ENCODE measurements around the gene GGA3. TPM values are rescaled to one million over a fixed set of nuclear protein-coding genes. Genes with fewer than 3 reads are reported as not detected.
A peak's percentile ranks its signal among the peaks of the same experiment; 100 is the strongest.

GGA3 gene
- total RNA-seq, 2 experiments from 2014 or later = 72.9 to 76.7 TPM

DNA sequence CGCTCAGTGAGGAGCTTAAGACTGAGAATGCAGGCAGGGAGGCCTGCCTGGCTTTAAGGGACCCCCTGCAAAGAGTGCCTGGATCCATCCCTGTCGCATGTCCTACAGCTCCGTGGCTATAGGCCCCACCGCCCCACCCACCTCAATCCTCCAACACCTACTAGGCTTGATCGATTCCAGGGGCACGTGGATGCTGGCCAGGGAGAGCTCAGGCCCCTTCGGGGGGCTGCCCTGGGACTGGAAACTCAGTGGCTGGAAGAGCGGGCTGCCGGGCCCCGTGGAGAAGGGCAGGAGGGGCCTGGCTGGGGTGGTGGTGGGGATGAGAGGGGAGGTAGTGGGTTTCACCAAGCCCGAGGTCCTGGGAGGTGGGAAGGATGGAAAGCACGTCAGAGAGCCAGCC lies 22.2 kb downstream of the GGA3 start:
- ATAC-seq = no peak
- ChIA-PET POLR2A (interaction anchor here (2.4 kb wide), 1 partner anchor 31 kb away, joined by 13 read pairs; the partner anchor contains the start of gene MIF4GD), CTCF (interaction anchor here (0.7 to 5.8 kb wide), 14 partner anchors 9 to 174 kb away, joined by 3 to 60 read pairs (median 6); partner anchors contain the start of genes GGA3, MIF4GD, MRPS7 and SLC25A19)
- Mint-ChIP-seq H3K4me3 (no peak overlapping the region), H3K4me1 (peaks cover 42% of the 10 kb centered on the region), H3K9me3 (ENCODE audit: low read depth) (no peaks in the 10 kb centered on the region), H3K27ac (peak overlapping the region; percentile 87), H3K27me3 (no peaks in the 10 kb centered on the region), H3K36me3 (ENCODE audit: low read depth) (peaks cover 60% of the 10 kb centered on the region)
- DNase-seq = no peak
- intact Hi-C loops (cut with DNase I, micrococcal nuclease) = loop anchor here in 1 of 2 experiments (5.0 kb wide), 1 partner anchor 33 kb away; the partner anchor contains the start of gene MIF4GD

DNA sequence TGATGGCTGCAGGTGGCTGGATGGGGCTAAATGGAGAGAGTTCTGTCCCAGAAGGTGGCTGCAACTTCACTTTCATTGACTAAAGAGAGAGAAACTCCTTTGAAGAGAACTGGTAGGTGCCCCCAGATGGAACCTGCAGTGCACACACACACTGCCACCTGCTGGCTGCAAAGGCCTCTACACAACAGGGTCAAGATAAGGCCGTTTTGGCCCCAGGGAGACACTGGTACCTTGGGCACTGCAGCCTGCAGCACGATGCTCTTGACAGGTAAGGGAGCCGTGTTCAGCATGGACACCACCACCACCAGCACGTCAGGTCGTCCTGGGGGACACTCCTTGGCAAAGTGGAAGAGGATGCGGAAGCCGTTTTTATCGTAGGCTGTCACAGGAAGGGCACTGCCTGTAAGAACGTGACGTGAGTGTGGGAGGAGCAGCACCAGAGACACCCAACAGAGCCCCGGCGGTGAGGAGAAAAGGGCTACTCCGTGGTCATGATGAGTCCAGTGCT lies 22.7 kb downstream of the GGA3 start:
- no peak overlapping the region for H3K4me3 Mint-ChIP-seq
- peak overlapping the region; percentile 87 for H3K27ac Mint-ChIP-seq
- ChIA-PET POLR2A (interaction anchor here (2.4 kb wide), 1 partner anchor 32 kb away, joined by 13 read pairs; the partner anchor contains the start of gene MIF4GD), CTCF (interaction anchor here (0.7 to 5.8 kb wide), 12 partner anchors 10 to 174 kb away, joined by 3 to 60 read pairs (median 6); partner anchors contain the start of genes GGA3, MIF4GD and MRPS7)
- intact Hi-C loops (cut with DNase I, micrococcal nuclease) = loop anchor here (1.0 to 5.0 kb wide), 2 partner anchors 34 to 124 kb away; partner anchors contain the start of gene MIF4GD (in 1 of the 2)
- peak; percentile 79 for DNase-seq
- H3K9me3 Mint-ChIP-seq (ENCODE audit: low read depth) = no peaks in the 10 kb centered on the region
- peak; percentile 71 for ATAC-seq
- no peaks in the 10 kb centered on the region for H3K27me3 Mint-ChIP-seq
- peaks cover 37% of the 10 kb centered on the region for H3K4me1 Mint-ChIP-seq
- H3K36me3 Mint-ChIP-seq (ENCODE audit: low read depth) = peaks cover 55% of the 10 kb centered on the region

DNA sequence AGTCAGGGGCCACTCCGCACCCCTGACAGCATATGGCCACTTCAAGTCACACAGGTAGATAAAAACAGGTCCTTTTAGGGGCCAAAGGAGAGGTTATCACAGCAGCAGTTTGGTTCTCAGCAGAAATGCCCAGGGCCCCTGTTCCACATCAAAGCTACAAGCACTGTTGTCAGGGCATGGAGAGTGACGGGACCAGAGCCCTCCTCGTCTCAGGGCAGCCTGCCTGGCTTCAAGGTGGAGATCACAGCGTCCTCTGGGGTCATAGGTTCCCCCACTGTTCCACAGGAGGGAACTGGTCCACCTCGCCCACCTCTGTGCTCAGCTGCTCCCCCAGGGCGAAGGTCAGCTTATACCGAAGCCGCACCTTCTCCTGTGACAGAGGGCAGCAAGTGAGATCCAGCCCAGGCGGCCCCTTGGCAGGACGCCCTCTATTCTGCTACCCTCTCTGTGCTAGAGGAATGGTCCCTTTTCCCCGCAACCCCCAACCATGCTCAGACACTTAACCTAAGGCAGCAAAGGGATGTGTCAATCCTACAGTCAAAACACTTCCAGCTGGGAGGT lies 23.3 kb downstream of the GGA3 start:
- CTCF ChIA-PET = interaction anchor here (1.3 to 5.7 kb wide), 6 partner anchors 9 to 175 kb away, joined by 3 to 50 read pairs (median 6); partner anchors contain the start of genes GGA3 and MRPS7
- POLR2A ChIA-PET = interaction anchor here (0.9 to 1.5 kb wide), 2 partner anchors 23 to 33 kb away, joined by 5 read pairs; partner anchors contain the start of gene MIF4GD
- peaks cover 31% of the 10 kb centered on the region for H3K4me1 Mint-ChIP-seq
- H3K4me3 Mint-ChIP-seq = no peak overlapping the region
- no peaks in the 10 kb centered on the region for H3K9me3 Mint-ChIP-seq (ENCODE audit: low read depth)
- peaks cover 50% of the 10 kb centered on the region for H3K36me3 Mint-ChIP-seq (ENCODE audit: low read depth)
- no peaks in the 10 kb centered on the region for H3K27me3 Mint-ChIP-seq
- ATAC-seq (no peak), DNase-seq (no peak)
- intact Hi-C loops (cut with DNase I, micrococcal nuclease) = loop anchor here (1.0 to 5.0 kb wide), 2 partner anchors 34 to 124 kb away; partner anchors contain the start of gene MIF4GD (in 1 of the 2)
- H3K27ac Mint-ChIP-seq = no peak overlapping the region

DNA sequence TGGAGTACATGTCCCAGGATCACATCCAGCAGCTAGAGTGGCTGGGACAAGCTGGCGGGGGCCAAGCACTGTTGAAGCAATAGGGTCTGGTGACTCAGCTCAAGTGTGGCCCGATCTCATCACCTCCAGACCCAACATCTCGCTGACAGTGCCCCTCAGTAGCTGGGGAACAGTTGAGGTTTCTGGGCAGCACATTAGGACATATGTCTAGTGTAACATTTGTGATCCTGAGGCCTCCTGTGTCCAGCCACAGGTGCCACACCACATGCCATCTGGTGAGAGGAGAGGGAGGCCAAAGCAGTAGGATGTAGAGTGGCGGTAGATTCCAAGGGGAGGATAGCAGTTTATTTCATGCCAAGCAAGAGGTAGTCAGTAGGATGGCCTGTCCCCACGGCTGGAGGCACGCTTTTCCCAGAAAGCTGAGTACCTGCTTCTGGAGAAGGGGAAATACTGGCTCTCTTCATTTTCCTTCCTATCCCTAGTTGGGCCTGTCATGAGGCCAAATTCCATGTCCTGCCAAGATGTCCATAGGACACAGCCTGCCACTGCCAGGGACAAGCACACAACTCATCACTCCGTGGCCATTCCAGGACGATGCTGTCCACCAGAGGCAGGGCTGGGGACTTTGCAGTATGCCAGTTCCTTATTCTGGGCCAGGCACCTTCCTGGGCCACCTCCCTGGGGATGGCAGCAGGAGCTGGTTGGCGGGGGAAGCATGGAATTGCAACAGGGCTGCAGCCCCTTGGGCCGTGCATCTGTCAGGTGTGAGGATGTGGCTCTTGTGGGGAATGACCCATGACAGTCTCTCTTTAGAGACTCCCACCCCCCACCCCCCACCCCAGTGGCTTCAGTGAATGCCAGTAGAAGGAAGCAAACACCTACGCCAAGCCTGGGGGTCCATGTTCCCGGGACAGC lies 24.0 kb downstream of the GGA3 start:
- H3K36me3 Mint-ChIP-seq (ENCODE audit: low read depth) = peaks cover 52% of the 10 kb centered on the region
- H3K27me3 Mint-ChIP-seq = no peaks in the 10 kb centered on the region
- no peaks in the 10 kb centered on the region for H3K9me3 Mint-ChIP-seq (ENCODE audit: low read depth)
- H3K4me1 Mint-ChIP-seq = peaks cover 23% of the 10 kb centered on the region
- no peak overlapping the region for H3K27ac Mint-ChIP-seq
- no peak for ATAC-seq
- ChIA-PET POLR2A (interaction anchor here (0.9 to 1.5 kb wide), 2 partner anchors 24 to 33 kb away, joined by 5 read pairs; partner anchors contain the start of gene MIF4GD), CTCF (interaction anchor here (1.0 to 5.7 kb wide), 7 partner anchors 8 to 126 kb away, joined by 3 to 50 read pairs (median 4); partner anchors contain the start of genes GGA3 and MRPS7)
- intact Hi-C loops (cut with DNase I, micrococcal nuclease) = loop anchor here (1.0 to 5.0 kb wide), 2 partner anchors 35 to 123 kb away; partner anchors contain the start of gene MIF4GD (in 1 of the 2)
- no peak overlapping the region for H3K4me3 Mint-ChIP-seq
- DNase-seq = no peak

DNA sequence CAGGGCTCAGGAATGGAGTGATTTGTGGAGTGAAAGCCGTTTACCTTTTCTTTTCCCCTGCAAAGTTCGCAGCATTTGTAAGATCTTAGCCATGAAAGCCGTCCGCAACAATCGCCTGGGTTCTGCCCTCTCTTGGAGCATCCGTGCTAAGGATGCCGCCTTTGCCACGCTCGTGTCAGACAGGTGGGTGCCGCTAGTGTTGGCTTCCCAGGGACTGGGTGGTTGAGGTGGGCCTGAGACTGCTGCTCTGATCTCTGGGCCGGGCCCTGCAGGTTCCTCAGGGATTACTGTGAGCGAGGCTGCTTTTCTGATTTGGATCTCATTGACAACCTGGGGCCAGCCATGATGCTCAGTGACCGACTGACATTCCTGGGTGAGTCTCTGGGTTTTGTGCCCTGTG lies 28.6 kb downstream of the GGA3 start:
- peaks cover 55% of the 10 kb centered on the region for H3K36me3 Mint-ChIP-seq (ENCODE audit: low read depth)
- CTCF ChIA-PET = interaction anchor here (0.5 to 2.7 kb wide), 4 partner anchors 9 to 260 kb away, joined by 3 to 7 read pairs (median 4); partner anchors contain the start of gene HID1

DNA sequence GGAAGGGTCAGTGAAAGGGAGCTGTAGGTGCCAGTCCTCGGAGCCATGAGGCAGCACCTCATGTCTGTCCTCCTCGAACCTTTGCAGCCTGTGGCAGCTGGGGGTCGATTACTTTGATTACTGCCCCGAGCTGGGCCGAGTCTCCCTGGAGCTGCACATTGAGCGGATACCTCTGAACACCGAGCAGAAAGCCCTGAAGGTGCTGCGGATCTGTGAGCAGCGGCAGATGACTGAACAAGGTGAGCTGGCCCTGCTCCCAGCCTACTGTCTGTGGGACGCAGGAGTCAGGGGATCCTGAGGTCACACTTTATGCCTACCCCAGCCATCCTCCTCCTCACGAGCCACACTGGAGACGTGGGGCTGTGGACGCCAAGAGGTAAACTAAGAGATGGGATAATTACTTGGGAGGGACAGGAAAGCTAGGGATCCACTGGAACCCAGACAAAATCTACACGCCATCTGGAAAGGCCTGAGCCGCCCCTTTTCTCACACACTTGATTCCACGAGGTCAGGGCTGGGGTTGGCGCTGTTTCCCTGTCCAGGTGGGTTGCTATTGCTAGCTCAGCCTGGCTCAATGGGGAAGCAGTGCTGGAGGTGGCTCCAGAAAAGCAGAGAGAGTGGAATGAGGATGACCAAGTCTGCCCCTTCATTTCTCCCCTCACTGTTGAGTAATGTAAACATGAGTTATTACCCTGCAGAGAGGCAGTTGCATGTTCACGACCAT lies 29.5 kb downstream of the GGA3 start:
- ATAC-seq = no peak
- DNase-seq = no peak
- Mint-ChIP-seq H3K36me3 (ENCODE audit: low read depth) (peaks cover 53% of the 10 kb centered on the region), H3K9me3 (ENCODE audit: low read depth) (no peaks in the 10 kb centered on the region), H3K4me3 (no peak overlapping the region), H3K27me3 (no peaks in the 10 kb centered on the region), H3K4me1 (no peaks in the 10 kb centered on the region), H3K27ac (no peak overlapping the region)
- ChIA-PET CTCF (interaction anchor here (0.5 to 2.7 kb wide), 6 partner anchors 8 to 259 kb away, joined by 3 to 7 read pairs (median 4); partner anchors contain the start of gene HID1), POLR2A (interaction anchor here (0.5 to 1.9 kb wide), 3 partner anchors 12 to 44 kb away, joined by 3 to 5 read pairs (median 5); no protein-coding TSS in a partner anchor)
- intact Hi-C loops (cut with DNase I, micrococcal nuclease) = no loop called here

More for the DNA sequence above, 28.6 kb downstream of the GGA3 start:
- Mint-ChIP-seq H3K4me3 (no peak overlapping the region), H3K9me3 (ENCODE audit: low read depth) (no peaks in the 10 kb centered on the region), H3K27me3 (no peaks in the 10 kb centered on the region), H3K27ac (no peak overlapping the region), H3K4me1 (no peaks in the 10 kb centered on the region)
- POLR2A ChIA-PET = no interaction called here
- DNase-seq = no peak
- no peak for ATAC-seq
- intact Hi-C loops (cut with DNase I, micrococcal nuclease) = no loop called here

DNA sequence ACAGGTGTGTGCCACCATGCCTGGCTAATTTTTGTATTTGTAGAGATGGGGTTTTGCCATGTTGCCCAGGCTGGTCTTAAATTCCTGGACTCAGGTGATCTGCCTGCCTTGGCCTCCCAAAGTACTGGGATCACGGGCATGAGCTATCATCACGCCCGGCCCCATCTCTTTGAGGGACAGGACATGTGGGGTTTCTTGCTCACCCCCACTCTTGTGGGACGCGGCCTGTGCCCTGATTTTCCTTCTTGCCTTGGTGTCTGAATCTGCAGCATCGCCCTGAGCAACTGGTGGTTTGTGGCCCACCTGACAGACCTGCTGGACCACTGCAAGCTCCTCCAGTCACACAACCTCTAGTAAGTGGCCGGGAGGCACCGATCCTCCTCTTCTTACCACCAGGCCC lies 30.3 kb downstream of the GGA3 start:
- CTCF ChIA-PET = interaction anchor here (0.5 to 2.7 kb wide), 5 partner anchors 9 to 269 kb away, joined by 3 to 7 read pairs (median 4); no protein-coding TSS in a partner anchor
- intact Hi-C loops (cut with DNase I, micrococcal nuclease) = no loop called here
- DNase-seq (no peak), ATAC-seq (no peak)
- H3K36me3 Mint-ChIP-seq (ENCODE audit: low read depth) = peaks cover 49% of the 10 kb centered on the region
- POLR2A ChIA-PET = interaction anchor here (1.9 kb wide), 1 partner anchor 11 kb away, joined by 5 read pairs; no protein-coding TSS in a partner anchor
- H3K27ac Mint-ChIP-seq = no peak overlapping the region
- no peak overlapping the region for H3K4me3 Mint-ChIP-seq
- no peaks in the 10 kb centered on the region for H3K4me1 Mint-ChIP-seq
- no peaks in the 10 kb centered on the region for H3K9me3 Mint-ChIP-seq (ENCODE audit: low read depth)
- no peaks in the 10 kb centered on the region for H3K27me3 Mint-ChIP-seq

DNA sequence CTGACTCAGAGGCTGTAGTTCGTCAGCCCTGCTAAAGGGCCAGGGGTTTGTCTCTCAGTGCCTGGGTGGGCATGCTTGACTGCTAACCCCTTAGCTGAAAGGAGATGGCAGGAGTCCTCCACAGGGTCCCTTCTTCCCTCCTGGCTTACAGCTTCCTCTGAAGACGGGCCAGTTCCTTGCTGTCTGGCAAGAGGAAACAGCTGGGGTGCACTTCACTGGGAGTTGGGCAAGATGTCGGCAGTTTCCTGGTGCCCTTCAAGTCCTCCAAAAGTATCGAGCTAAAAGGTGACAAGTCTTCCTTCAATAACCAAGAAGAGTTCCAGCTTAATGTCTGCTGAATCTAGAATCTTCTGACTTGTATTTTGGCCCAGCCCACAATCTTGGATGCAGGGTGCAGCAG lies 32.6 kb downstream of the GGA3 start:
- Mint-ChIP-seq H3K36me3 (ENCODE audit: low read depth) (peaks cover 54% of the 10 kb centered on the region), H3K27me3 (no peaks in the 10 kb centered on the region), H3K4me1 (no peaks in the 10 kb centered on the region), H3K4me3 (no peak overlapping the region), H3K27ac (no peak overlapping the region), H3K9me3 (ENCODE audit: low read depth) (no peaks in the 10 kb centered on the region)
- CTCF ChIA-PET = interaction anchor here (0.7 to 2.5 kb wide), 3 partner anchors 9 to 18 kb away, joined by 3 to 9 read pairs (median 8); no protein-coding TSS in a partner anchor
- intact Hi-C loops (cut with DNase I, micrococcal nuclease) = no loop called here
- no peak for ATAC-seq
- DNase-seq = no peak
- POLR2A ChIA-PET = interaction anchor here (0.6 to 0.8 kb wide), 2 partner anchors 21 to 172 kb away, joined by 3 to 5 read pairs; no protein-coding TSS in a partner anchor

DNA sequence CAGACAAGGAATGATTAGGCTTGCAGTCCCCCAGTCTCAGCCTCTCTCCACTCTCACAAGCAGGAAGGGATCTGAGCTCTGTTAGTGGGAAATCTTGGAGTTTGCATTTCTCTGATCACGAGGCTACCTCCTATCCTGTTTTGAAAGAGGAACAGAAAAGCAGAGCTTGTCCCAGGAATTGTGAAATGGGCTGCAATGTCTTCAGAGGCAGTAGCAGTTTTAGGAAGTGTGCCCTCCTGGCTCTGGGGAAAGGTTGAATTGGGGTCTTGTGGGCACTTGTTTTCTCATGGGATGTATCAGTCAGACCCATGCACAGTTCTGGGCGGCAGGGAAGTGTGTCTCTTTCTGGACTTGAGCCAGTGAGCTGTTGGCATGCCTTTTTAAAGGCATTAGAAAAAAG lies 33.1 kb downstream of the GGA3 start:
- DNase-seq (no peak), ATAC-seq (no peak)
- Mint-ChIP-seq H3K4me3 (no peak overlapping the region), H3K9me3 (ENCODE audit: low read depth) (no peaks in the 10 kb centered on the region), H3K27me3 (no peaks in the 10 kb centered on the region), H3K4me1 (no peaks in the 10 kb centered on the region), H3K27ac (no peak overlapping the region), H3K36me3 (ENCODE audit: low read depth) (peaks cover 55% of the 10 kb centered on the region)
- intact Hi-C loops (cut with DNase I, micrococcal nuclease) = no loop called here
- ChIA-PET CTCF (interaction anchor here (1.6 to 2.5 kb wide), 2 partner anchors 10 to 12 kb away, joined by 8 to 9 read pairs; no protein-coding TSS in a partner anchor), POLR2A (interaction anchor here (0.6 to 0.8 kb wide), 2 partner anchors 22 to 173 kb away, joined by 3 to 5 read pairs; no protein-coding TSS in a partner anchor)

DNA sequence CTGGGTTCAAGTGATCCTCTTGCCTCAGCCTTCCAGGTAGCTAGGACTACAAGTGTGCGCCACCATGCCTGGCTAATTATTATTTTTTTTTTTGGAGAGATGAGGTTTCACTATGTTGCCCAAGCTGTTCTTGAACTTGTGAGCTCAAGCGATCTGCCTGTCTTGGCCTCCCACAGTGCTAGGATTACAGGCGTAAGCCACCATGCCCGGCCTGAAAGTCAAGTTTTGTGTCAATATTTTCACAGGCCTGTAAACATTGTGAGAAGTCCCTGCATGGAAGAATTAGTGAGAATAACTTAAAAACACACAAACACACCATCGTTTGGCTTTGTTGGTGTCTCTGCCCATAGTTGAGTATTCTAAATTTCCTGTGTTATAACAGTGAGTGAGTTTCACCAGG lies 33.7 kb downstream of the GGA3 start:
- Mint-ChIP-seq H3K27ac (no peak overlapping the region), H3K4me1 (no peaks in the 10 kb centered on the region), H3K4me3 (no peak overlapping the region), H3K36me3 (ENCODE audit: low read depth) (peaks cover 53% of the 10 kb centered on the region), H3K9me3 (ENCODE audit: low read depth) (no peaks in the 10 kb centered on the region), H3K27me3 (no peaks in the 10 kb centered on the region)
- ChIA-PET CTCF (interaction anchor here (0.8 to 2.5 kb wide), 3 partner anchors 10 to 13 kb away, joined by 3 to 9 read pairs (median 3); no protein-coding TSS in a partner anchor), POLR2A (interaction anchor here (0.6 kb wide), 1 partner anchor 116 kb away, joined by 7 read pairs; no protein-coding TSS in a partner anchor)
- intact Hi-C loops (cut with DNase I, micrococcal nuclease) = no loop called here
- ATAC-seq = no peak
- DNase-seq = no peak
